ENCODE data around the gene SPEG.

GRCh38 chr2:219496825-219497494 lies 62.3 kb downstream of the SPEG start:
- TF ChIP-seq POLR2AphosphoS5 (IDR thresholded peaks at IDR 0.05; ENCODE audit: low read depth) (no peak), GABPA (IDR thresholded peaks at IDR 0.05; ENCODE audit: low read depth) (no peak), SPI1 (IDR thresholded peaks at IDR 0.05; ENCODE audit: borderline replicate concordance, low read depth) (no peak)
- TF ChIP-seq, protein P1, sequence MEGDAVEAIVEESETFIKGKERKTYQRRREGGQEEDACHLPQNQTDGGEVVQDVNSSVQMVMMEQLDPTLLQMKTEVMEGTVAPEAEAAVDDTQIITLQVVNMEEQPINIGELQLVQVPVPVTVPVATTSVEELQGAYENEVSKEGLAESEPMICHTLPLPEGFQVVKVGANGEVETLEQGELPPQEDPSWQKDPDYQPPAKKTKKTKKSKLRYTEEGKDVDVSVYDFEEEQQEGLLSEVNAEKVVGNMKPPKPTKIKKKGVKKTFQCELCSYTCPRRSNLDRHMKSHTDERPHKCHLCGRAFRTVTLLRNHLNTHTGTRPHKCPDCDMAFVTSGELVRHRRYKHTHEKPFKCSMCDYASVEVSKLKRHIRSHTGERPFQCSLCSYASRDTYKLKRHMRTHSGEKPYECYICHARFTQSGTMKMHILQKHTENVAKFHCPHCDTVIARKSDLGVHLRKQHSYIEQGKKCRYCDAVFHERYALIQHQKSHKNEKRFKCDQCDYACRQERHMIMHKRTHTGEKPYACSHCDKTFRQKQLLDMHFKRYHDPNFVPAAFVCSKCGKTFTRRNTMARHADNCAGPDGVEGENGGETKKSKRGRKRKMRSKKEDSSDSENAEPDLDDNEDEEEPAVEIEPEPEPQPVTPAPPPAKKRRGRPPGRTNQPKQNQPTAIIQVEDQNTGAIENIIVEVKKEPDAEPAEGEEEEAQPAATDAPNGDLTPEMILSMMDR (IDR thresholded peaks at IDR 0.05; ENCODE audit: insufficient read depth, low read length) = no peak
- TF ChIP-seq, protein P2, sequence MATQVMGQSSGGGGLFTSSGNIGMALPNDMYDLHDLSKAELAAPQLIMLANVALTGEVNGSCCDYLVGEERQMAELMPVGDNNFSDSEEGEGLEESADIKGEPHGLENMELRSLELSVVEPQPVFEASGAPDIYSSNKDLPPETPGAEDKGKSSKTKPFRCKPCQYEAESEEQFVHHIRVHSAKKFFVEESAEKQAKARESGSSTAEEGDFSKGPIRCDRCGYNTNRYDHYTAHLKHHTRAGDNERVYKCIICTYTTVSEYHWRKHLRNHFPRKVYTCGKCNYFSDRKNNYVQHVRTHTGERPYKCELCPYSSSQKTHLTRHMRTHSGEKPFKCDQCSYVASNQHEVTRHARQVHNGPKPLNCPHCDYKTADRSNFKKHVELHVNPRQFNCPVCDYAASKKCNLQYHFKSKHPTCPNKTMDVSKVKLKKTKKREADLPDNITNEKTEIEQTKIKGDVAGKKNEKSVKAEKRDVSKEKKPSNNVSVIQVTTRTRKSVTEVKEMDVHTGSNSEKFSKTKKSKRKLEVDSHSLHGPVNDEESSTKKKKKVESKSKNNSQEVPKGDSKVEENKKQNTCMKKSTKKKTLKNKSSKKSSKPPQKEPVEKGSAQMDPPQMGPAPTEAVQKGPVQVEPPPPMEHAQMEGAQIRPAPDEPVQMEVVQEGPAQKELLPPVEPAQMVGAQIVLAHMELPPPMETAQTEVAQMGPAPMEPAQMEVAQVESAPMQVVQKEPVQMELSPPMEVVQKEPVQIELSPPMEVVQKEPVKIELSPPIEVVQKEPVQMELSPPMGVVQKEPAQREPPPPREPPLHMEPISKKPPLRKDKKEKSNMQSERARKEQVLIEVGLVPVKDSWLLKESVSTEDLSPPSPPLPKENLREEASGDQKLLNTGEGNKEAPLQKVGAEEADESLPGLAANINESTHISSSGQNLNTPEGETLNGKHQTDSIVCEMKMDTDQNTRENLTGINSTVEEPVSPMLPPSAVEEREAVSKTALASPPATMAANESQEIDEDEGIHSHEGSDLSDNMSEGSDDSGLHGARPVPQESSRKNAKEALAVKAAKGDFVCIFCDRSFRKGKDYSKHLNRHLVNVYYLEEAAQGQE (IDR thresholded peaks at IDR 0.05; ENCODE audit: insufficient replicate concordance, low read depth) = no peak
